GDM1 (cell line): ENCODE results near the gene PRAMEF5.
"Not testable (repeated sequence)": the region's sequence is repeated elsewhere in the genome, so short reads cannot be mapped to it uniquely, and the experiment has no call there.

Source experiments
- DNase-seq: peaks from one replicate; lab custom pipeline; 2025; lab: John Stamatoyannopoulos, UW

Gene PRAMEF5

GRCh38 chr1:13277016-13277415 is 23.0 kb downstream of the PRAMEF5 start:
- DNase-seq = not testable (repeated sequence)

- not testable (repeated sequence) for DNase-seq
These were observed 25.6 kb downstream of the PRAMEF5 start for GRCh38 chr1:13279617-13280016.

- DNase-seq = not testable (repeated sequence)
These were observed 31.0 kb downstream of the PRAMEF5 start, which contains the start of gene PRAMEF8 for GRCh38 chr1:13285037-13285436. Gene PRAMEF8 (minus strand): TSS chr1:13285137. CDS start chr1:13284091, 1,046 bp downstream.

GRCh38 chr1:13289030-13289429 is 35.0 kb downstream of the PRAMEF5 start:
- not testable (repeated sequence) for DNase-seq

- DNase-seq = not testable (repeated sequence)
These were observed 43.4 kb downstream of the PRAMEF5 start for GRCh38 chr1:13297216-13297931.

GRCh38 chr1:13298699-13299098 is 44.7 kb downstream of the PRAMEF5 start:
- not testable (repeated sequence) for DNase-seq

GRCh38 chr1:13302197-13302596 is 48.2 kb downstream of the PRAMEF5 start:
- DNase-seq = not testable (repeated sequence)

- DNase-seq = not testable (repeated sequence)
These were observed 49.2 kb downstream of the PRAMEF5 start, which contains the start of gene PRAMEF33 for GRCh38 chr1:13303239-13303638. Gene PRAMEF33 (plus strand): TSS chr1:13303539. CDS start chr1:13305955, 2,416 bp downstream.
